ENCODE measurements around the gene DARS1.

- TF ChIP-seq CTCF (IDR thresholded peaks at IDR 0.05) = no peak
- no peak for TF ChIP-seq POLR2A (IDR thresholded peaks at IDR 0.05)
Observed at GRCh38 chr2:135975702-135976101, 9.7 kb downstream of the DARS1 start.
